Esophagus squamous epithelium (tissue), 4 donors: ENCODE results near the gene FOXO6.

ENCODE experiments used
- CTCF ChIP-seq, 6 experiments: fragments of 450-650 bp in 4 of 6; fragments of 200-600 bp in 2 of 6; sonication (generic) in 2 of 6; IDR thresholded peaks; one replicate each; pipeline ENCODE4 v1.5.1; 2016 to 2019; ENCODE audit warnings: antibody characterized with exemption in 6 of 6, mild to moderate bottlenecking in 4 of 6, moderate library complexity in 4 of 6
- POLR2A ChIP-seq, 4 donors: fragments of 450-650 bp; IDR thresholded peaks; one replicate each; pipeline ENCODE4 v1.6.1; 2017; ENCODE audit warnings: antibody characterized with exemption in 4 of 4, mild to moderate bottlenecking in 4 of 4, moderate library complexity in 3 of 4

DNA sequence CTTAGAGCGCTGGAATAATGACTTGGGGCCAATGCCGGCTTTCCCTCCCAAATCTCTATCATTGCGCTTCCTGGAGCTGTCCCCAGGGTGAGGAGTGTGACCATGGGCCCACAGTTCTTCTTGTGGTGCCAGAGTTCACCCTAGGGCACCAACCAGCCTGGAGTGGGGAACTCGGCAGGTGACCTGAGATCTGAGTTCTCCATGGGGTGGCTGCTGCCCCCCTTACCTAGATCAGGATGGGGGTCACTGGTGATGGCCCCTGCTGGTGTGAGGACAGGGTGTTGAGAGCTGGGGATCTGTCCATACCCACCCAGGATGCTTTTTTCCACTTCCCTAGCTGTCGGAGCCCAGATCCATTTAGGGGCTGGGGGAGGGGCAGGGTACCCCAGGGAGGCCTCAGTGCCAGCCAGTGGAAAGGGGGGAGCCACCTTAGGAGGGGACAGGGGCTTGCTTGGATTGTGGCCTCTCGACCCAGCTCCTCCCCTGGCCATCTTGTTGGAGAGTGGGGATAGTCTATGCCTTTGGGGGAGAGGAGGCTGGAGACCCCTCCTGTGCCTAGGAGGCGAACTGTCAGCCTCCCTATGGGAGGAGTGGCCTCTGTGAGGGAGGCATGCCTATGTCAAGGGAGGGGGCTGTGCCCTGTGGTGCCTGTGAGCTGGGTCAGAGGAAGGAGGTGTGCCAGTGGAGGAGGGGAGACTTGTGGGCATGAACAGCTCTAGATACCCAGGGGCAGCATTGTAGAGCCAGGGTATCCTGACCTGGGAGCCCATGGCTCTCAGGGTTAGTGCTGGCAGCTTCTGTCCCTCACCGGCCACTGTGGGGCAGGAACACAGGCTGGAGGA is 1.7 kb downstream of the FOXO6 start:
- no peak for TF ChIP-seq CTCF (IDR thresholded peaks at IDR 0.05)
- no peak for TF ChIP-seq POLR2A (IDR thresholded peaks at IDR 0.05)
